Prostate gland (tissue), 2 donors: ENCODE measurements around the gene ARPP21. TPM values are rescaled to one million over a fixed set of nuclear protein-coding genes. Genes with fewer than 3 reads are reported as not detected.

ENCODE experiments used
- DNase-seq: peaks from one replicate; pipeline ENCODE4 v3.0.0-alpha.2; 2019; ENCODE audit warnings: low spot score
- H3K27ac ChIP-seq, 2 donors: fragments of 200-600 bp; sonication (generic); 2 replicates each; pipeline ENCODE4 v1.5.1; 2017 to 2019
- H3K27me3 ChIP-seq: fragments of 200-600 bp; sonication (generic); replicated peaks from 2 replicates; pipeline ENCODE4 v1.5.1; 2019; ENCODE audit not compliant: insufficient read depth
- H3K36me3 ChIP-seq, 2 donors: fragments of 200-600 bp; sonication (generic); 1 replicate in 1 of 2; 2 replicates in 1 of 2; pipeline versions ENCODE4 v1.5.1 to v1.8.1; 2017 to 2019
- H3K4me1 ChIP-seq: fragments of 200-600 bp; sonication (generic); replicated peaks from 2 replicates; pipeline ENCODE4 v1.5.1; 2019
- H3K4me3 ChIP-seq, 2 donors: fragments of 200-600 bp; sonication (generic); 2 replicates each; pipeline ENCODE4 v1.5.1; 2017 to 2019
- H3K9me3 ChIP-seq: fragments of 200-600 bp; sonication (generic); 2 replicates; pipeline ENCODE4 v1.5.1; 2017
- CTCF ChIP-seq, 4 experiments: fragments of 200-600 bp in 2 of 4; fragments of 450-650 bp in 2 of 4; sonication (generic) in 2 of 4; IDR thresholded peaks; 1 replicate in 3 of 4; 2 replicates in 1 of 4; pipeline ENCODE4 v1.5.1; 2016 to 2019; ENCODE audit warnings: antibody characterized with exemption in 4 of 4, mild to moderate bottlenecking in 2 of 4, moderate library complexity in 2 of 4
- POLR2A ChIP-seq: fragments of 450-650 bp; IDR thresholded peaks from one replicate; pipeline ENCODE4 v1.6.1; 2016; ENCODE audit warnings: antibody characterized with exemption, mild to moderate bottlenecking
- POLR2AphosphoS5 ChIP-seq: sonication (generic); formaldehyde crosslinking; IDR thresholded peaks from one replicate; pipeline ENCODE4 v1.6.1; 2017; ENCODE audit warnings: antibody characterized with exemption
- WGBS: methylation state at CpG from one replicate; pipeline ENCODE4 v1.1.5; 2018; 5-methylcytosine and 5-hydroxymethylcytosine counted together
- intact Hi-C: fragments of 100-400 bp; cut with DNase I; formaldehyde crosslinking; loops from one replicate; pipeline ENCODE4 v1.14.2; 2022
- total RNA-seq, 2 donors: library from RNA; depleted of rRNA; stranded (reverse); fragments of >200 nt; gene quantifications; one replicate each; pipeline ENCODE4 v1.1.0, GENCODE V29; 2016

ARPP21 gene
- total RNA-seq, 2 donors from 2014 or later: 8.1 TPM; not detected in 1

DNA sequence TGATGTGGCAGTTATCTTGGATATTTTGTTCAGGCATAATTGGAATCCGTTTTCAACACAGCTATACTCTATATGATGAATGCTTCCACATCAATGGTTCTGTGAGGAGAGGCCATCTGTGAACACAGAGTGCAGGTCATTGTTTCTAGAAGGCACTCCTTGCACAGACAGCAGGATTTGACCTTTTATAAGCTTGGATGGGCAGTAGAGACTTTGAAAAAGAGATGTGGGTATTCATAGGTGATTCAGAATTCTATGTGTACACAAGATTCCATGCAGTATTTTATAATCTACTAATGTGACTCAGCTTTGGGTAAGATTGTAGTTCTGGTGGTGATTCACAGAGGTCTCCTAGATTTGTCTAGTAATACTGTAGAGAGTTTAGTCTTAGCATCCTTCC lies 12.5 kb downstream of the ARPP21 start:
- TF ChIP-seq POLR2AphosphoS5 (no peak), CTCF (IDR thresholded peaks at IDR 0.05) (no peak), POLR2A (no peak)
- 67% methylated on average over 1 of the region's 1 CpG for WGBS
- Histone ChIP-seq H3K27me3 (no peaks in the 10 kb centered on the region), H3K4me3 (no peak overlapping the region), H3K36me3 (no peaks in the 10 kb centered on the region), H3K27ac (no peak overlapping the region), H3K9me3 (no peaks in the 10 kb centered on the region), H3K4me1 (no peaks in the 10 kb centered on the region)
- DNase-seq: no peak
- intact Hi-C loops: no loop called here

GRCh38 chr3:35653347-35653746 lies 14.0 kb downstream of the ARPP21 start:
- TF ChIP-seq POLR2A (no peak), POLR2AphosphoS5 (no peak), CTCF (IDR thresholded peaks at IDR 0.05) (no peak)
- intact Hi-C loops: no loop called here
- H3K27me3 ChIP-seq: no peaks in the 10 kb centered on the region

DNA sequence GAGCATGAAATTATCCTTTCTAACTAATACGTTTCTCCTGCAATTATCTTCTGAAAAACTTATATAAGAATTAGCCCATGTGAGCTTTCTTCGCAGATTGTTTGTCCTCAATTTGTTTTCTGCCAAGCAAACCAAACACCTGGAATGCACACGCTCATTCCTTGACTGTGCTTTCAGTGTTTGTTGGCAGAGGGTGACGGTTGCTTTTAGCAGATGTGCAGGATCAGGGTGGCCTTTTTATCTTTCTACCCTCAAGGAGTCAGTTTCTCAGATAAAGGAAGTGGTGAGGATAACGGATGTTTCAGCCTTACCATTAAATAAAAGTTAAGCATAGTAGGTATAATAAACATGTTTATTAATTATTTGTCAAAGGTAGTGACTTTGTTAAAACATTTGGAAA lies 15.2 kb downstream of the ARPP21 start:
- Histone ChIP-seq H3K4me3 (no peak overlapping the region), H3K4me1 (no peaks in the 10 kb centered on the region), H3K9me3 (no peaks in the 10 kb centered on the region), H3K36me3 (no peaks in the 10 kb centered on the region), H3K27ac (no peak overlapping the region), H3K27me3 (no peaks in the 10 kb centered on the region)
- no peak for DNase-seq
- 53% methylated on average over 5 of the region's 5 CpGs for WGBS
- intact Hi-C loops: no loop called here
- no peak for TF ChIP-seq POLR2A
- no peak for TF ChIP-seq CTCF (IDR thresholded peaks at IDR 0.05)
- TF ChIP-seq POLR2AphosphoS5: no peak

More at GRCh38 chr3:35653347-35653746, 14.0 kb downstream of the ARPP21 start:
- no peaks in the 10 kb centered on the region for H3K36me3 ChIP-seq
- H3K4me3 ChIP-seq: no peak overlapping the region
- H3K27ac ChIP-seq: no peak overlapping the region
- no peaks in the 10 kb centered on the region for H3K9me3 ChIP-seq
- no peak for DNase-seq
- H3K4me1 ChIP-seq: no peaks in the 10 kb centered on the region
- 97% methylated on average over 7 of the region's 7 CpGs for WGBS

GRCh38 chr3:35658686-35659085 lies 19.4 kb downstream of the ARPP21 start:
- 81% methylated on average over 1 of the region's 1 CpG for WGBS
- intact Hi-C loops: no loop called here
- H3K4me1 ChIP-seq: no peaks in the 10 kb centered on the region
- no peak overlapping the region for H3K4me3 ChIP-seq
- no peaks in the 10 kb centered on the region for H3K36me3 ChIP-seq
- H3K9me3 ChIP-seq: no peaks in the 10 kb centered on the region
- no peak for TF ChIP-seq POLR2AphosphoS5
- TF ChIP-seq POLR2A: no peak
- TF ChIP-seq CTCF (IDR thresholded peaks at IDR 0.05): no peak
- no peak for DNase-seq
- no peaks in the 10 kb centered on the region for H3K27me3 ChIP-seq
- no peak overlapping the region for H3K27ac ChIP-seq

- Histone ChIP-seq H3K27me3 (no peaks in the 10 kb centered on the region), H3K4me3 (no peak overlapping the region), H3K27ac (no peak overlapping the region), H3K36me3 (no peaks in the 10 kb centered on the region), H3K9me3 (no peaks in the 10 kb centered on the region), H3K4me1 (peaks cover 3% of the 10 kb centered on the region)
- intact Hi-C loops: no loop called here
- peak; percentile 45 for DNase-seq
- TF ChIP-seq CTCF (IDR thresholded peaks at IDR 0.05) (no peak), POLR2AphosphoS5 (peak; percentile 48), POLR2A (no peak)
Observed at GRCh38 chr3:35659768-35660167, 20.4 kb downstream of the ARPP21 start.
